ENCODE results near the gene HCK. TPM values are rescaled to one million over a fixed set of nuclear protein-coding genes. Genes with fewer than 3 reads are reported as not detected.

Gene HCK
- total RNA-seq, 4 donors from 2014 or later: 7.0 to 10.2 (median 8.7) TPM

DNA sequence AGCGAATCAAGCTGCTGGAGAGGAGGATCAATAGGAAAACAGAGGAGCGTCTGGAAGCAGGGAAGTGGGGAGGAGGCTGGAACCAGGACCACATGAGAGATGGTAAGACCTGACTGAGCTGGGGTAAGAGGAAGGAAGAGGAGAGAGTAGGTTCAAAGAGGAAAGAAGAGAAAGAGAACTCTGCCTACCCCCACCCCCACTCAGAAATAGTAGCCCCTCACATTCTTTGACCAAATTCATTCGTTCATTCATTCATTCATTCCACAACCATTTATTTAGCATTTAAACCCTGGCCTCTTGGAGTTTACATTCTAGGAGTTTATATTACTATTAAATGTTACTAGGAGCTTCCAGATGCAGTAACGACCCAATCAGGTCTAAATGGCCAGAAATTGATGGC is 15.8 kb upstream of the HCK start:
- intact Hi-C loops (cut with DNase I; ENCODE audit: low total_unique reads): no loop called here
- TF ChIP-seq POLR2A (IDR thresholded peaks at IDR 0.05) (no peak), CTCF (IDR thresholded peaks at IDR 0.05) (no peak)
- WGBS, 2 donors: 55 to 56% methylated on average over 4 of the region's 4 CpGs
- no peak overlapping the region for H3K4me3 ChIP-seq (ENCODE audit: low read depth, poor library complexity, severe bottlenecking)
- DNase-seq (ENCODE audit: low spot score in 2 of 2): no peak

GRCh38 chr20:32036716-32037485 is 15.1 kb upstream of the HCK start:
- TF ChIP-seq CTCF (IDR thresholded peaks at IDR 0.05) (no peak), POLR2A (IDR thresholded peaks at IDR 0.05) (no peak)
- 53 to 55% methylated on average over 10 of the region's 10 CpGs for WGBS, 2 donors
- intact Hi-C loops (cut with DNase I; ENCODE audit: low total_unique reads): no loop called here
- DNase-seq (ENCODE audit: low spot score in 2 of 2): peak in 1 of 2 donors; percentile 20
- H3K4me3 ChIP-seq (ENCODE audit: low read depth, poor library complexity, severe bottlenecking): no peak overlapping the region

DNA sequence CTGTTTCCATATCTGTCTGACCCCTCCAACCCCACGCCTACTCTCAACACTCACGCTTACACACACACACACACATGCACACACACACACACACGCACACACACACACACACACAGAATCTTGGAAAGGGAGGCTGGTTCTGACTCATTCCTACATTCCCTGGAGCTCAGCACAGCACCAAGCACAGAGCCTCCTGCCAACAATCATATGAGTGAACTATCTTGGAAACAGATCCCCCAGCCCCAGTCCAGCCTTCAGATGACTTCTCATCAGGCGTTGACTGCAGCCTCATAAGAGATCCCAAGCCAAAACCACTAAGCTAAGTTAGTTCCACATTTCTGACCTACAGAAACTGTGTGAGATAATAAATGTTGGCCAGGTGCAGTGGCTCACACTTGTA is 14.1 kb upstream of the HCK start:
- H3K4me3 ChIP-seq (ENCODE audit: low read depth, poor library complexity, severe bottlenecking): no peak overlapping the region
- intact Hi-C loops (cut with DNase I; ENCODE audit: low total_unique reads): no loop called here
- 64 to 72% methylated on average over 4 of the region's 4 CpGs for WGBS, 2 donors
- peak in 1 of 2 donors; percentile 17 for DNase-seq (ENCODE audit: low spot score in 2 of 2)
- TF ChIP-seq CTCF (IDR thresholded peaks at IDR 0.05): no peak
- no peak for TF ChIP-seq POLR2A (IDR thresholded peaks at IDR 0.05)

- TF ChIP-seq POLR2A (IDR thresholded peaks at IDR 0.05): no peak
- TF ChIP-seq CTCF (IDR thresholded peaks at IDR 0.05): no peak
- intact Hi-C loops (cut with DNase I; ENCODE audit: low total_unique reads): no loop called here
- DNase-seq (ENCODE audit: low spot score in 2 of 2): peak; percentile 23 to 85
- WGBS, 2 donors: 47 to 59% methylated on average over 9 to 10 of the region's 10 CpGs
- H3K4me3 ChIP-seq (ENCODE audit: low read depth, poor library complexity, severe bottlenecking): no peak overlapping the region
Observed at GRCh38 chr20:32040142-32040953, 11.7 kb upstream of the HCK start.

GRCh38 chr20:32045999-32046398 is 6.0 kb upstream of the HCK start:
- intact Hi-C loops (cut with DNase I; ENCODE audit: low total_unique reads): no loop called here
- no peak overlapping the region for H3K4me3 ChIP-seq (ENCODE audit: low read depth, poor library complexity, severe bottlenecking)
- TF ChIP-seq POLR2A (IDR thresholded peaks at IDR 0.05): no peak
- TF ChIP-seq CTCF (IDR thresholded peaks at IDR 0.05): no peak
- peak in 1 of 2 donors; percentile 13 for DNase-seq (ENCODE audit: low spot score in 2 of 2)
- WGBS, 2 donors: 71 to 73% methylated on average over 3 of the region's 3 CpGs

Measured in lower leg skin (tissue), 4 donors.